HG03039 (cell line): ENCODE measurements around the gene TSC2.
"Not testable (repeated sequence)": the region's sequence is repeated elsewhere in the genome, so short reads cannot be mapped to it uniquely, and the experiment has no call there.

Experiments used
- ATAC-seq: cut with Tn5 transposase; IDR thresholded peaks from one replicate; pipeline ENCODE4 v1.9.1; 2021; ENCODE audit warnings: mild to moderate bottlenecking, moderate library complexity; ENCODE audit not compliant: unreplicated experiment

The TSC2 gene

DNA sequence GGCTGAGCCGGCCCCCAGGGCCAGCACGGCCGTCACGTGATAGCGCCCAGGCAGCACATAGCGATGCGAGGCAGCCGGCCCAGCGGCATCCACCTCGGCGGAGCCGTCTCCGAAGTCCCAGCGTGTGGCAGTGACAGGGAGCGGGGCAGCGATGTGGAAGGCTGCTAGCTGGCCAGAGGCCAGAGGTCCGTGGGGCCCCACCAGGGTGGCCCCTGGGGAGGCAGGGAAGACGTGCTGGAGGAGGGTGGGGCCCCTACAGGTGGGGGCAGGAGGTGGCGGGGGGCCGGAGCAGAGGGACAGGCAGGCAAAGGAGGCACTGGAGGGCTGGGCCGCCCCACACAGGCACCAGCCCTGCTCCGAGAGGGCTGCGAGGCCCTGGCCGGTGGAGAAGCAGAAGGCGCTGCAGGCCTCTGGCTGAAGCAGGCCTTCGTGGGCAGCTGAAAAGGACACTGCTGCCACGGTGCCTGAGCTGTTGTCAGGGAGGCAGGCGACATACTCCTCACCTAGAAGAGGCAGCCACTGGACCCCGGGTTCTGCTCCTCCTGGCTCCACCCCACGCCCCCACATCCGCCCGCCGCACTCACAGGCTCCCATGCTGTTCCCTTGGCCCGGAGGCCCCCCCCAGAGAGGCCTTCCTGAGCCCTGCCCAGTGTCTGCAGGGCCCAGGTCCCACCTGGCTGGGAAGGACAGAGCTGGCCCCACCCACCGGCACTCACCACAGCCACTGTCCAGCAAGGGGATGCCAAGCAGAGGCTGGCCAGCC, 70.4 kb downstream of the TSC2 start:
- not testable (repeated sequence) for ATAC-seq

DNA sequence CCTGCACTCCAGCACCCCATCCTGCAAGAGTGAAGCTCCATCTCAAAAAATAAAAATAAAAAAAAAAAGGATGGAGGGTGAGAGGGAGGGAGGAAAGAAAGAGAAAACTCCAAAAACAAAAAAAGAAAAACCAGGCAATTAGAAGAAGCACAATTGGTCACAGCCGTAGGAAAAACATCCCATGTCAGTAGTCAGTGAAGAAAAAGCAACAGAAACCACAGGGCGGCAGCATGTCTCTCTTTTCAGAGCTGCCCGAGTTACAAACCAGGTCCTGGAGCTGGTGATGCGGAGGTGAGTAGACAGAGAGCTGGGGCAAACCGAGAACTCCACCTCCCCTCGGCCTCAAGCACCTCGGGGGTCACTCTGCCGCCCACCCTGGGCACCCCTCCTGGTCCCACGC, 73.5 kb downstream of the TSC2 start:
- not testable (repeated sequence) for ATAC-seq

DNA sequence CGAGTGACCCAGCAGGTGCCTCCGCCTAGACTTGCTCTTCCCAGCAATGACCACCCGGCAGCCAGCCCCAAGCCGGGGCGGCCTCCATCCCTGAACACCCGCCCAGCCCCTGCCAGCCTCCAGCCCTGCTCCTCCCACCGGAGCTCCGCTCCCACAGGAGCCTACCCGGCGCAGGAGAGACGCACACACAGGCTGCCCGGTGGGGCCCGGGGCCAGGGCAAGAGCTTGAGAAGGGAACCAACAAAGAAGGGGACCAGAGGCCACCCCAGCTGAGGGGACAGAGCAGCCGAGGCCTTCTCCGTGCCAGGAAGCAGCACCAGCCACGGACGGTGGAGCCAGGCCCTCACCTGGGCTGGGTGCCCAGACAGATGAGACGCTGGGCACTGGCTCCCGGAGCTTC, 74.1 kb downstream of the TSC2 start:
- no peak for ATAC-seq

DNA sequence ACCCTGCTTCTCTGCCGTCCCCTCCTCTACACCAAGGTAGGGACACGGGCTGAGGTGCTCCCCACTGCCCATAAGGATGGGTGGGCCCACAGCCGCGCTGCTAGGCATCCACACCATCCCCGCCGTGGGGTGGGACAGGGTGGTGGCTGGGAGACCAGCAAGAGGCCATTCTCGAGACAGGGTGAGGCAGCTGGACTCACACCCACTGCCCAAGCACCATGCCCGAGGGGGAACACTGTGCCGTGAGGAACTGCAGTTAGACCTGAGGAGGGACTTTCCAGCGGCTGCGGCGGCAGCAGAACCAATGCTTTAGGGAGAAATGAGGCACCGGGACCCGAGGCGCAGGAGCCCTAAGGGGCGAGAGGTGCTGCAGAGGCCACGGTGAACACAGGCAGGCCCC, 74.6 kb downstream of the TSC2 start:
- ATAC-seq = no peak

DNA sequence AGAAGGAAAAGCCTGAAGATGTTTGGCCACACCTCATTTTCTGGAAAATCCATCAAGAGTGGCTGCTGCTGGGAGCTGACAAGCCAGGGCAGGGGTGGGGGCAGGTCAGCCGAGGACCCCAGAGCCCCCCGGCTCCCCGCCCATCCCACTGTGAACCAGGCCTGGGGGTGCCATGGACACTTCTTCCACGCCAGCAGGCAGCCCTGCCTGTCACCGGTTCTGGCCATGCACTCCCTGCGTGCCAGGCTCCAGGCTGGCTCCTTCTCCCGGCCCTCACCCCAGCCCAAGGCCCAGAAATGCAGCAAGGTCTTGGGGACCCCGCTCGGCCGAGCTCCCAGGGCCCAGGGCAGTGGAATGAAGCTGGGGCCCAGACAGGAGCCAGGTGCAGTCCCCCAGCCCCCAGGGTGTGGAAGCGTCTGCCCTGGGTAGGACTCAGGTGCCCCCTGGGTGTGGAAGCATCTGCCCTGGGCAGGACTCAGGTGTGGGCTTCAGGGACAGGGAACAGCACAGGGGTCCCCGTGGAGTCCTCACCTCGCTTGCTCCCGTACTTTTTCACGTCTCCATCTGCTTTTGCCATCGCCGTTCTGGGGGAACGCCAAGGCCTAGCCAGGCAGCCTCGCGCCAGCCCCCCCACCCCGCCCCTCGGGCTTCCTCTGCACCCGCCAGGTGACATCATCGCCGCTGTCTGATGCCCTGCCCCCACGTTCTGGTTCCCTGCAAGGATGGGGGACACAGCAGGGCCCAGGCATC, 75.3 kb downstream of the TSC2 start:
- not testable (repeated sequence) for ATAC-seq

- ATAC-seq = not testable (repeated sequence)
Measured at GRCh38 chr16:2123706-2124376, 76.1 kb downstream of the TSC2 start.

DNA sequence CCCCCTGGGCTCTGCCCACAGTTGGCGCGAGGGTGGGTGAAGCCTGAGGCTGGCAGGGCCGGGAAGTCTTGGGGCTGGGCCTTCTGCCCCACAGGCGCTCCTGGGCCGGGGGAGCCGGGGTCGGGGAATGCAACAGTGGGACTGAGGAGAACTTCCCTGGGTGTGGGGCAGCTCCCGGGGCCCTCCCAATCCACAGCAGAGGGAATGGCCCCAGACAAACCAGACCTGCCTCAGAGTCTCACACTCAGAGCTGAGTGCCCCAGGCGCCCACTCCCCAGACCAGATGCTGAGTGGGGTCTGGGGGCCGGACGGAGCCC, 76.5 kb downstream of the TSC2 start:
- not testable (repeated sequence) for ATAC-seq

DNA sequence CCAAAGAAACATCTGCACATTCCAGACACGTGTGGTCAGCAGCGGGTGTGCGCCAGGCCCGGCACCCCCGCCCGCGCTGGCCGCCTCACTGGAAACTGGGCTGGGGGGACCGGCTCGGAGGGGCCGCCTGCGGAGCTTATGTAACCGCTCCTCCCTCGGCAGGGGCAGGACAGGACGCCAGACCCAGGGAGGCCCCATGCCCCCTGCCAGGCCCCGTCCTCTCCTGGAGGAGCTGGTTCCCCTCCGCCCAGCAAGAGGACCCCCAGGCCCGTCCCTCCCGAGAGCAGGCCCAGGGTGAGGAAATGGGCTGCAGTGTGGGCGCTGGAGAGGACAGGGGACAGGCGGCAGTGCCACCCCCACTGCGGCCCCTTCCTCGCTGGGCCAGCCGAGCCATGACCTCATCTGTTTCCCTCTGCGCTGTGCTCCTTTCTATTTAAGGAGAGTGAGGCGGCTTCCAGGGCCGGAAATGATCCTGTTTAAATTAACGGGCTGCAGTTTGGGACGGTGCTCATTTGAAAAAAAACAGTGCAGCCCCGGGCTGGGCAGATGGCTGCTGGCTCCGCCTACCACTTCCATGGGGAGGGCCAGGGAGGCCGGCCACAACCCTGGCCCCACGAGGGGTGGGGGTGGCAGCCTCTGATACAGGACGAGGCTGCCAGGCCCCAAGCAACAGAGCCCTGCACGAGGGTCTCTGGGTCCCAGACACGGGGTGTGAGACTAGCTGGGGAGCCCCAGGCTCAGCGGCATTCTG, 77.1 kb downstream of the TSC2 start:
- ATAC-seq = not testable (repeated sequence)

GRCh38 chr16:2125609-2126008, 77.8 kb downstream of the TSC2 start:
- not testable (repeated sequence) for ATAC-seq

DNA sequence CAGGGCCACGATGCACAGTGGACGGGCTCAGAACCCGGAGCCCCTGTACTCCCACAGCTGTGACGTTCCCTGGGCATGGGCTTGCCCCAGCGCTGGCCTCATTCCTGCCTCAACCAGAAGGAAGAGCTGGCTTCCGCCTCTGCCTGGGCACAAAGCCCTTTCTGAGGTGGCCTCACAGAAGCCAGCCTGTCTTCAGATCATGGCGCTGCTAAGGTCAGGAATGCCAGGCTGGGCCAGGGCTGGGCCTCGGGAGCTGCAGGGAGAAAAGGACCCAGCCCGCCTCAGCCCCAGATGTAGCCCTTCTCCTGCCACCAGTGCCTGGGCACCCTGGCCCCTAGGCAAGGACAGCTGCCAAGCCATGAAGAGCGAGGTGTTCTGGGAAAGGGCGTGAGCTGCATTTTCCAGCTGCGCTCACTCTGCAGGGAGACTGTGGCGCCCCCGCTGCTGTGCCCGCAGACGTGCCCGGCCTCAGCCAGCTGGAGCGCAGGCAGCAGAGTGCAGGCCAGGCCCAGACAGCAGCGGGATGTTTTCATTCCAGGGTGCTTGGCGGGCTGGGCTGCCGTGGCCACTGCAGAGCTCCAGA, 78.5 kb downstream of the TSC2 start:
- ATAC-seq = not testable (repeated sequence)

GRCh38 chr16:2126928-2127556, 79.3 kb downstream of the TSC2 start:
- ATAC-seq = not testable (repeated sequence)

GRCh38 chr16:2127630-2128280, 80.0 kb downstream of the TSC2 start:
- ATAC-seq = not testable (repeated sequence)

DNA sequence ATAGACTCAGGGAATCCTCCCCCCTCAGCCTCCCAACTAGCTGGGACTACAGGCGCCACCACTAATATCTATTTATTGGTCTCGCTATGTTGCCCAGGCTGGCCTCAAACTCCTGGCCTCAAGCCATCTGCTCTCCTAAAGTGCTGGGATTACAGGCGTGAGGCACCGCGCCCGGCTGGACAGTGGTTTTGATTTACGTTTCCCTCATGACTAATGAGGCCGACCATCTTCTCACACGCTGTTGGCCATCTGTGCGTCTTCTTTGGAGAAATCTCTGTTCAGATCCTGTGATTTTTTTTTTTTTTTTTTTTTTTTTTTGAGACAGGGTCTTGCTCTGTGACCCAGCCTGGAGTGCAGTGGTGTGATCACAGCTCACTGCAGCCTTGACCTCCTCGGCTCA, 81.5 kb downstream of the TSC2 start:
- ATAC-seq = not testable (repeated sequence)

DNA sequence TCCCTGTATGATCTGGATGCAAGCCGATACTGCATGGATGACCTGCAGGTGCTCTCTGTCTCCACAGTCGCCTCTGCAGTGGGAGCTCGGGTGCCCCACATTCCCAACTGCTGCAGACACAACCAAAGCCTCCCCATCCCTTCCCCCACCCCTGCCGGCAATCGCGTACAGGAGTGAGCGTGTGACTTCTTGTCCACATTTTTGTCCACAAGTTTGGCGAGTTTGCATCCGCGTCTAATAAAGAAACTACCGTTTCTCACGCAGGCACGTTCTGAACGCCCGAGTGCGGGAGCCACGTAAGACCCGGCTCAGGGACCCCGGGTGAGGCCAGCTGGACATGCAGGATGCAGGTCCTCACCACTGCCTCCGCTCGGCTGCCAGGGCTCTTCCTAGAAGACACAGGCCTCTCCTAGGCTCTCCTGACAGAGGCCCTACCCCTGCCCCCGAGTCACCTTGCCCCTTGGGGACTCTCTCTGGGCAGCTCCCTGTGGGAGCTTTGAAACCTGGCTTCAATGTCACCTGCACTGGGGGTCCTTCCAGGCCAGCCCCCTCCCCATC, 82.2 kb downstream of the TSC2 start:
- not testable (repeated sequence) for ATAC-seq

DNA sequence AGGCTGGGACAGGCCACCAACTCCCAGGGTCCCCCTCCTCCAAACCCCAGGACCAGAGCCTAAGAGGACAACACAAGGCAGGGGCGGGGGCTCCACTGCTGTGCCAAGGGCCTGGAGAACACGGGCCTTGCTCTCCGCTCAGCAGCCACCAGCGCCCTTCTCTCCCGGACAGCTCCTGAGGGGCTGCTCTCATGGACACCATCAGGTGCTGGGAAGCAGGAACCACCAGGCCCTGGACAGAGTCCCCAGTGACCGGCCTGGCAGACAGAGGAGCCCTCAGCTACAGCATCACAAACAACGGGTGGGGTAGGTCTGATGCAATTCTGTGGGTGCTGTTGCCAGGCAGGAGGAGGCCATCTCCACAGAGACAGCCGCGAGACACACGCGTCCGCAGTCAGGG, 86.0 kb downstream of the TSC2 start:
- ATAC-seq = not testable (repeated sequence)

DNA sequence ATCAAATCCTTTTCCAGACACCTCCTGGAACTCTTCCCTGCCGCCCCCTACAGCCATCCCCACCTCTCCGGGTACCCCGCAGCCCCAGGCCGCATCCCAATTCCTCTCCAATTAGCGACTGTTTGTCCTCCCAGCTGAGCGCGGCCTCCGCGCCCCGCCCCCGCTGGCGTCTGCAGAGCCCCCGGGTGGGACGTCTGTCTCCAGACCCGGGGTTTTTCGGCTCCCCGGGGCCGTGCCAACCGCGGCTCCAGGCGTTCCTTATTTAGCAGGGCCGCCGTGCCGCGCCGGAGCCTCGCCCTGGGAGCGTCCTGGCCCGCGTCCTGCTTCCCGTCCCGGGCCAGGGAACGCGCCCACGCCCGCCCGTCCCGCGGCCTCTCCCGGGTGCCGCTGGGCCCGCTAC, 87.3 kb downstream of the TSC2 start:
- ATAC-seq = not testable (repeated sequence)

- ATAC-seq = not testable (repeated sequence)
Measured at GRCh38 chr16:2135770-2136490, 88.1 kb downstream of the TSC2 start, which contains the start of gene PKD1. PKD1 (minus strand) TSS chr16:2135898; CDS start chr16:2135689, 209 bp downstream.
